ENCODE results near the gene MCL1.
"Not testable (repeated sequence)": the region's sequence is repeated elsewhere in the genome, so short reads cannot be mapped to it uniquely, and the experiment has no call there.

The MCL1 gene

GRCh38 chr1:150579110-150579944 lies at the start of gene MCL1:
MCL1 (minus strand) TSS chr1:150579610; CDS start chr1:150579530, 80 bp downstream.
- DNase-seq (ENCODE audit: low read depth) = peak; percentile 76

- no peak for DNase-seq (ENCODE audit: low read depth)
Observed at GRCh38 chr1:150628766-150629114, 49.3 kb upstream of the MCL1 start.

GRCh38 chr1:150627826-150628410 lies 48.5 kb upstream of the MCL1 start:
- no peak for DNase-seq (ENCODE audit: low read depth)

GRCh38 chr1:150626150-150626549 lies 46.7 kb upstream of the MCL1 start:
- no peak for DNase-seq (ENCODE audit: low read depth)

GRCh38 chr1:150624546-150624945 lies 45.1 kb upstream of the MCL1 start:
- DNase-seq (ENCODE audit: low read depth) = not testable (repeated sequence)

GRCh38 chr1:150624134-150624533 lies 44.7 kb upstream of the MCL1 start:
- DNase-seq (ENCODE audit: low read depth) = not testable (repeated sequence)

GRCh38 chr1:150622303-150622975 lies 43.0 kb upstream of the MCL1 start:
- no peak for DNase-seq (ENCODE audit: low read depth)

GRCh38 chr1:150621497-150622302 lies 42.3 kb upstream of the MCL1 start:
- peak; percentile 43 for DNase-seq (ENCODE audit: low read depth)

GRCh38 chr1:150620919-150621318 lies 41.5 kb upstream of the MCL1 start:
- DNase-seq (ENCODE audit: low read depth) = no peak

- DNase-seq (ENCODE audit: low read depth) = no peak
Observed at GRCh38 chr1:150619576-150620509, 40.4 kb upstream of the MCL1 start.

GRCh38 chr1:150615346-150616201 lies 36.2 kb upstream of the MCL1 start:
- no peak for DNase-seq (ENCODE audit: low read depth)

GRCh38 chr1:150613061-150613920 lies 33.9 kb upstream of the MCL1 start:
- peak; percentile 16 for DNase-seq (ENCODE audit: low read depth)

- no peak for DNase-seq (ENCODE audit: low read depth)
Observed at GRCh38 chr1:150612014-150612345, 32.6 kb upstream of the MCL1 start.

GRCh38 chr1:150610576-150610975 lies 31.2 kb upstream of the MCL1 start:
- DNase-seq (ENCODE audit: low read depth) = no peak

- no peak for DNase-seq (ENCODE audit: low read depth)
Observed at GRCh38 chr1:150609732-150610131, 30.3 kb upstream of the MCL1 start.

GRCh38 chr1:150606463-150607142 lies 27.2 kb upstream of the MCL1 start:
- no peak for DNase-seq (ENCODE audit: low read depth)

GRCh38 chr1:150605451-150605731 lies 26.0 kb upstream of the MCL1 start:
- DNase-seq (ENCODE audit: low read depth) = not testable (repeated sequence)

- no peak for DNase-seq (ENCODE audit: low read depth)
Observed at GRCh38 chr1:150604226-150604588, 24.8 kb upstream of the MCL1 start.

GRCh38 chr1:150603711-150604110 lies 24.3 kb upstream of the MCL1 start:
- DNase-seq (ENCODE audit: low read depth) = no peak
